DOHH2 (cell line): Measurements from ENCODE around the gene SRPK2.

Experiments
- EZH2phosphoT487 ChIP-seq: fragments of 200-600 bp; sonication (generic); IDR thresholded peaks from 2 replicates; pipeline ENCODE4 v1.6.1; 2017; ENCODE audit warnings: borderline replicate concordance, mild to moderate bottlenecking, antibody characterized with exemption, low read length, moderate library complexity, mixed read lengths
- TF ChIP-seq, protein P1 (sequence below): fragments of 200-600 bp; sonication (generic); IDR thresholded peaks from one replicate; pipeline ENCODE4 v1.5.1; 2014; ENCODE audit warnings: antibody characterized with exemption, mild to moderate bottlenecking, low read depth, low read length; ENCODE audit not compliant: poor library complexity, severe bottlenecking

DNA sequence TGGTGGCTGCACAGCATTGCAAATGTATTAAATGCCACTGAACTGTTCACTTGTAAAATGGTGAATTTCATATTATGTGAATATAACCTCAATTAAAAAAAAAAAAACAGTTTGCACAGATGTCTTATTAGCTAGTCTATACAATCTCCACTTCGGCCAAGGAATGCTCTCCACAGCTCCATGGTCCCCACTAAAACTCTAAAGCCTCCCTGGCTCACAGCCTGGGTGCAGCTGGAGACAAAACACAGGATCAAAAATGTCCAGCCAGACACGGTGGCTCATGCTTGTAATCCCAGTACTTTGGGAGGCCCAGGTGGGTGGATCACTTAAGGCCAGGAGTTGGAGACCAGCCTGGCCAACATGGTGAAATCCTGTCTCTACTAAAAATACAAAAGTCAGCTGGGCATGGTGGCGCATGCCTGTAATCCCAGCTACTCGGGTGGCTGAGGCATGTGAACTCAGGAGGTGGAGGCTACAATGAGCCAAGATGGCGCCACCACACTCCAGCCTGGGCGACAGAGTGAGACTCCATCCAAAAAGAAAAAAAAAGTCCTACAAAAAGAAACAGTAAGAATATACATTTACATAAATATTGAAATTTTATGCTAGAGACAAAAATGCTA is 66.0 kb downstream of the SRPK2 start:
- TF ChIP-seq, protein P1, sequence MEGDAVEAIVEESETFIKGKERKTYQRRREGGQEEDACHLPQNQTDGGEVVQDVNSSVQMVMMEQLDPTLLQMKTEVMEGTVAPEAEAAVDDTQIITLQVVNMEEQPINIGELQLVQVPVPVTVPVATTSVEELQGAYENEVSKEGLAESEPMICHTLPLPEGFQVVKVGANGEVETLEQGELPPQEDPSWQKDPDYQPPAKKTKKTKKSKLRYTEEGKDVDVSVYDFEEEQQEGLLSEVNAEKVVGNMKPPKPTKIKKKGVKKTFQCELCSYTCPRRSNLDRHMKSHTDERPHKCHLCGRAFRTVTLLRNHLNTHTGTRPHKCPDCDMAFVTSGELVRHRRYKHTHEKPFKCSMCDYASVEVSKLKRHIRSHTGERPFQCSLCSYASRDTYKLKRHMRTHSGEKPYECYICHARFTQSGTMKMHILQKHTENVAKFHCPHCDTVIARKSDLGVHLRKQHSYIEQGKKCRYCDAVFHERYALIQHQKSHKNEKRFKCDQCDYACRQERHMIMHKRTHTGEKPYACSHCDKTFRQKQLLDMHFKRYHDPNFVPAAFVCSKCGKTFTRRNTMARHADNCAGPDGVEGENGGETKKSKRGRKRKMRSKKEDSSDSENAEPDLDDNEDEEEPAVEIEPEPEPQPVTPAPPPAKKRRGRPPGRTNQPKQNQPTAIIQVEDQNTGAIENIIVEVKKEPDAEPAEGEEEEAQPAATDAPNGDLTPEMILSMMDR = no peak
- TF ChIP-seq EZH2phosphoT487 = no peak
